HS-27A (cell line): ENCODE results near the gene FKBP5.
"Not testable (repeated sequence)": the region's sequence is repeated elsewhere in the genome, so short reads cannot be mapped to it uniquely, and the experiment has no call there.

Experiments used
- DNase-seq: peaks from one replicate; pipeline ENCODE4 v3.0.0-alpha.2; 2012; ENCODE audit warnings: low read depth, missing footprints

Gene FKBP5

DNA sequence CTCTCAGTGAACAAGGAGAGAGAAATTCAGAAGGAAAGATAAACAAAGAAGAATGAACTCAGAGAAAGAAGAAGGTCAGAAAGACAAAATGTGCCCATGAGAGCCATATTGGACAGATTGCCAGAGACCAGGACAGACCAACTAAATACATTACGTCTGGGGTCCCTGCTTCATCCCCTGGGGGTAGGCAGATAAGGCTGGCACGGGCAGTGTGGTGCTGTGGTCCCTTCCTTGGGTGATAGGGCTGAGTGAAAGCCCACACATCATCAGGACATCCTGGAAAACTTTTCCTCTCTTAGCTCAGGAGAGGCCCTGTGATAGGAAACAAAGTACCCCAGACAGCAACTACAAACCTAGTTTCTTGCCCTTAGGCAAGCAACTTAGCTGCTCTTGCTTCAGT lies 34.9 kb upstream of the FKBP5 start:
- DNase-seq: no peak

DNA sequence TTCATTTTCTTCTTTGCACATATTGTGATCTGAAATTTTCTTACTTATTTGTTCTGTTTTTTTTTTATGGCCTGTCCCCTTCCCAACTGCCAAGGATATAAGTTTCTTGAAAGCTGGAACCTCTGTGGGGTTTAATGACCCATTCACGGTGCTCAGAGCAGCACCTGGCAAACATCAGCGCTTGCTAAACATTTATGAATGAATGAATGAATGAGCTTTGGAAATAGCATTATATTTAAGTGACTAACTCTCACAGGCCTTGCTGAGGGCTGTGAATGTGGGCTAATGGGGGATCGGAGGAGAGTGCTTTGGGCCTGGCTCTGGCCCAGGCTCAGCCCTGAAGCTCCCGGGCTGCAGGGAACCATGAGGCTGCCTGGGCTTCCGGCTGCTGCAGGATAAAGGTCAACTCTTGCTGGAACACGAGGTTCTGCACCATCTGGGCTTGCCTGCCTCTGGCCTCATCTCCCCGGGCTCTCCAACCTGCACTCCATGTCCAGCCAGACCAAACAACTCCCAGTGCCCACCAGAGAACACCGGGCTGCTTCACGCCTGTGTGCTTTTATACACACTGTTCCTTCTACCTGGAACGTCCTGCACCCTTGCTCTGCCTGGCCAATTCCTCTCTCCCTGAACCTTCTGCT lies 33.5 kb upstream of the FKBP5 start:
- no peak for DNase-seq

DNA sequence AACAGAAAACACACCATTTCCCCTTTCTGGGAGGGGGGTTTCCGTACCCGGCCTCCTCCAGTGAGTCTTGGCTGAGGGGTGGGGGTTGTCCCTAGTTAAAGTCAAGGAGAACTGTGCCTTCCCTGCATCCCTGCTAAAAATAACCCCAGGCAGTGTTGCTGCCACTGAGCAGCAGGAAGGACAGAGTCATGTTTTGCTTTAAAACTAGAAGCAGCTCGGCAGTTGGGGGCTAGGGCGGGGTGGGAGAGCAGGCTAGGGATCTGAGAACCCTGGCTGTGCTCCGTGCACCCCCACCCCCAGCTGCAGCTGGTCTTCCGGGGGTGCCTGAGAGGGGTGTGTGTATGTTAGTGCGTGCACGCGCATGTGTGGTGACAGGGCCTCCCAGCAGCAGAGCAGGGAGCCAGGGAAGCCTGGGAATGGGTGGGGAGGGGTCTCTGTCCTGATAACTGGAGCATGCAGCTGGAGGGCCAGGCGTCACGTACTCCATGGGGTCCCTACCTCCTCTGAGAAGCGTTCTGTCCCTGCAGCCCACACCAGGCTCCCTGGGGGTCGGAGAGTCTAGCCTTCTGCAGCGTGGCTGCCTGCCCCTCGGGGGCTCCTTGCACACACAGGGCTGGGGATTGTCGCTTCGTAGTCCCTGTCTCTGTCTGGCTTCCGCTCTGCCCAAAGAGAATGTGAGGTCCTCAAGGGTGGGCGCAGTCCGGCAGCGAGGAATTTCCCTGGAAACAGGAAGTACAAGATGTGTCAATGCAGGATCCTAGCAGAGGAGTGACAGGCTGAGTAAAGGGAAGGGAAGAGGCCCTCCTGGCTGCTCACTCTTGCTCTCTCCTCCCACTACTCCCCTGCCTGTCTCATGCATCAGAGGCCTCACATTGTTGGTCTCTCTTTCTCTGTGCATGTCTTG lies 31.4 kb upstream of the FKBP5 start:
- no peak for DNase-seq

DNA sequence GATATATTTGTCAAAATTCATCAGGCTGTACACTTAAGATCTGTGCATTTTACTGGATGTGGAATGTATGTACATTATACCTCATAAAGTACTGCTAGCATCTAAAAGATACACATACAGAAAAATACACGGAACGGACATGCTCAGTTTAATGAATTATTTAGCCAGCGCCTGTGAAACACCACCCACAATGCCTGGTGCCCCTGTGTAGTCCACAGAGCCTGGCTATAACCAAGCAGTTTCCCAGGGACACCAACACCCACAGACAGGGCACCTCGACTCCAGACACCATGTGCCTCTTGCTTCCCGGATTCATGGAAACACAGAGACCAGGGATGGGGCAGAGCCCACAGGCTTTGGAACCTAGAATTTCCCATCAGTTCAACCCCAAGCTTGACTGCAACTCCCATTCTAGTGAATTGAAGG lies 30.7 kb upstream of the FKBP5 start:
- DNase-seq: no peak

- DNase-seq: no peak
Observed at GRCh38 chr6:35718911-35719381, 30.2 kb upstream of the FKBP5 start.

GRCh38 chr6:35718375-35718736 lies 29.6 kb upstream of the FKBP5 start:
- DNase-seq: no peak

DNA sequence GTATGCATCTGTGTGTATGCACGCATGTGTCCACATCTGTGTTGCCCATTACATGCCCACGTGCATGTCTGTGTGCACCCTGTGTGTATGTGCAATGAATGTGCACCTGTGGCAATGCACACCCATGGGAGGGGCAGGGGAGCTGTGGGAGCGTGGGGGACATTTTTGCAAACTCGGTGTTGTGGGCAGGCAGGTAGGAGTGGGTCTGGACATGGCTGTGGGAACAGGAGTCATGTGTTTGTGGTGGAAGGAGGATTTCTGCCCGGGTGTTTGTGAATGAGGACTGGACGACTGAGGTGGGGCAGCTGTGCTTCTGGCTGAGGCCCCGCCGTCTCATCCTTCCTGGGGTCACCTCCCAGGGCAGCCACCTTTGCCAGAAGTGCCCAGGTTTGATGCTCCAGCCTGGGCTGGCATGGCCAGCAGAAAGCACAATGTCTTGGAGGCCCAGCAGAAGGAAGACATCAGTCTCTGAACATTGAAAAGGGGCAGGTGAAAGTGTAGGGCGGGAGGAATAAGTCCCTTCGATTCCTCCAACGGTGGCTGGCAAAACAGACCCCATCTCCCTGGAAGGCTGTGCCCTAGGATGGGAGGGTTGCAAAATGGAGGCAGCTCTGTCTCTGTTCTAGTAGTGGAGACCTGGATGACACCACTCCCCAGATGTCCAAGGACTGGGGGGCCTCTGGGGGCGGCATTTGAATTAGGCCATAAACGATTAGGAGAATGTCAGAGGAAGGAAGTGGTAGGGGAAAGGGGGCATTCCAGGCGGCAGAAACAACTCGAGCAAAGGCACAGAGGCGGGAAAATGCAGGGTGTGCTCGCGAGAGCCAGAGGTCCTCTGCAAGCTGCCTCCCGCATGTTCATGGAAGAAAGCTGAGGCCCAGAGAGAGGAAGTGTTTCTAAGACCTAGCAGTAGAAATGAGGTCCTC lies 29.0 kb upstream of the FKBP5 start:
- no peak for DNase-seq

GRCh38 chr6:35716798-35717197 lies 28.1 kb upstream of the FKBP5 start:
- DNase-seq: no peak

DNA sequence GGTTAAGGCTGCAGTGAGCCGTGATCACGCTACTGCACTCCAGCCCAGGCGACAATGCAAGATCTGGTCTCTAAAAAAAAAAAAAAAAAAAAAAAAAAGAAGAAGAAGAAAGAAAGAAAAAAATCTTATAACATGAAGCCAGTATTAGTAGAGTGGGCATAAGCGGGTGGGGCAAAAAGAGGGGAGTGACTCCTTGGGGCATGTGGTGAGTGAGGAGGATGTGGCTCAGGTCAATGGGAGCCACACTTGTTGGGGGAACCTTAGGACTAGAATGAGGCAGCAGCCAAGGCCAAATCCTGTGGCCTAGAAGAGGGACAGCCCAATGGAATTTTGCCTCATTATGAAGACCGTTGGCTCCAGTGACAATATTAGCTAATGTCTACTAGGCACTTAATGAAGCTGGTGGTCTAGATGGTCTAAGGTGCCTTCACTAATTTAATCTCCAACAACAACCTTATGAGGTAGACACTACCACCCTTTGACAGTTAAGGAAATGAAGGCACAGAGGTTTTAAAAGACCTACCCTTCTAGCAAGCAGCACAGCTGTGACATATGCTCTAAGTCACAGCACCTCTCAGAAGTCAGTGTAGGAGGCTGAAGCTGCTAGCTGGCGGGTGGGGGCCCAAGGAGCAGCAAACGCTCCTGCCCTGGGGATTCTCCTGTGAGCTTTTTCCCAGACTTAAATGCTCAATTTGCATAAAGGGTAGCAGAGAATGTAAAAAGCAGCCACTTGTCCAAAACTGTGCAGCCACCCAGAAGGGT lies 24.5 kb upstream of the FKBP5 start:
- DNase-seq: no peak

DNA sequence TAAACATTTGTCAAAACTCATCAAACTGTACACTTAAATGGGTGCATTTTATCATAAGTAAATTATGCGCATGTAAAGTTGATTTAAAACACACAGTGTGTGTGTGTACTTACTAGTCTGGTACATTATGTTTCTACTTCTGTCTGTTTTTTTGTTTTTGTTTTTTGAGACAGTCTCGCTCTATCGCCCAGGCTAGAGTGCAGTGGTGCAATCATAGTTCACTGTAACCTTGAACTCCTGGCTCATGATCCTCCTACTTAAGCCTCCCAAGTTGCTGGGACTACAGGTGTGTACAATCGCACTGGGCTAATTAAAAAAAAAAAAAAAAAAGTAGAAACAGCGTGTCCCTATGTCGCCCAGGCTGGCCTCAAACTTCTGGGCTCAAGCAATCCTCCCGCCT lies 23.0 kb upstream of the FKBP5 start:
- DNase-seq: no peak

- DNase-seq: no peak
Observed at GRCh38 chr6:35710241-35710847, 21.6 kb upstream of the FKBP5 start.

GRCh38 chr6:35708585-35708984 lies 19.9 kb upstream of the FKBP5 start:
- no peak for DNase-seq

- DNase-seq: no peak
Observed at GRCh38 chr6:35707714-35708407, 19.1 kb upstream of the FKBP5 start.

- no peak for DNase-seq
Observed at GRCh38 chr6:35706468-35706867, 17.8 kb upstream of the FKBP5 start.

DNA sequence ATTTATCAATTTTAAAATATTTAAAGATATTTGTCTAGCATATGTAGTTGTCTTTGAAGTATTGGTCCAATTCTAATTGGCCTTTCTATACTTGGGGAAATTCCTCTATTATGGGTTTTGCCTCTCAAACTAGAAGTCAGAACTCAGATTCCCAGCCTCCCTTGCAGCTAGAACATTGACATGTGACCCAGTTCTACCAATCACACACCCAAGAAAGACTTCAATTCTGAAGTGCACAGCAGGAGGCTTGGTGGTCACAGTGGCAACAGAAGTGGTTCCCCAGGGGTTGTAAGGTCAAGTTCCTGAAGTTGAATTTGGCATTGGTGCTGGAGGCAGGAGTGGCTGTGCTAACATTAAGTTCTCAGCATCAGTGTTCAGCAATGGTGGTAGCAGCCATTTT lies 14.8 kb upstream of the FKBP5 start:
- no peak for DNase-seq

GRCh38 chr6:35698858-35699257 lies 10.1 kb upstream of the FKBP5 start:
- no peak for DNase-seq

DNA sequence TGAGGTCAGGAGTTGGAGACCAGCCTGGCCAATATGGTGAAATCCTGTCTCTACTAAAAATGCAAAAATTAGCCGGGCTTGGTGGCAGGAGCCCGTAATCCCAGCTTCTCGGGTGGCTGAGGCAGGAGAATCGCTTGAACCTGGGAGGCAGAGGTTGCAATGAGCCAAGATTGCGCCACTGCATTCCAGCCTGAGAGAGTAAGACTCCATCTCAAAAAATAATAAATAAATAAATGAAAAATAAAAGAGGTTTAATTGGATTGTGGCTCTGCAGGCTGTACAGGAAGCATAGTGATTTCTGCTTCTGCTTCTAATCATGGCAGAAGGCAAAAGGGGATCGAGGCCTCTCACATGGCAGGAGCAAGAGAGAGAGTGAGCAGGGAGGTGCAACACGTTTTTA lies 9.7 kb upstream of the FKBP5 start:
- not testable (repeated sequence) for DNase-seq

DNA sequence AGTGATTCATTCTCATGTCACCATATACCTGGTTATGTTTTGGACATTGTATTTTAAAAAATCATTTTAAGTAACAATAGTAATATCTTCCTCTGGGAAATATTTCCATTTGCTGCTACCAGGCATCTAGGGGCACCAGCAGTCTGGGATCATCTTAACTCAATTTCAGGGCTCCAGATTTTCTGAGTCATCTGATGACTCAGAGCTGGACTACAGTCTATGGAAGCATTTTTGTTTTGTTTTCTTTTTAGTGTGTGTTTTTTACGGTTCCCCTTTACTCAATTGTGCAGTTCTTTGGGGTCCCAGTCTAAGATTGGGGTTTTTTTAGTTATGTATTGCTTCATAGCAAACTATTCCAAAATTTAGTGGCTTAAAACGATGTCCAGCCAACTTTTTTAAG lies 5.7 kb upstream of the FKBP5 start:
- DNase-seq: no peak

GRCh38 chr6:35691027-35691824 lies 2.5 kb upstream of the FKBP5 start:
- DNase-seq: no peak

DNA sequence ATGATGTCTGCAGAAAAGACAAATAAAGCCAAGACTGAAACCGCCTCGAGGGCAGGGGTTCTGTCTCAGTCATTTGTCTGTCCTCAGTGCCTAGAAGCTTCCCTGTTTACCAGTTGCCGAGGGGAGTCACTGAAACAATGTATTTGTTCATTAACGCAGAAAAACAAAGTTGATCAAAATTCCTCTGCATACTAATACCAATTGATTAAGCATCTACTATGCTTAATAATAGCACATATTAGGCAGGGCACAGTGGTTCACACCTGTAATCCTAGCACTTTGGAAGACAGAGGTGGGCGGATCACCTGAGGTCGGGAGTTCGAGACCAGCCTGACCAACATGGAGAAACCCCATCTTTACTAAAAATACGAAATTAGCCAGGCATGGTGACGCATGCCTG lies 1.8 kb upstream of the FKBP5 start:
- DNase-seq: no peak
